ENCODE data around the gene GOLGB1.

GOLGB1 gene

GRCh38 chr3:121707531-121708273 is 41.8 kb downstream of the GOLGB1 start:
- CTCF ChIA-PET: no interaction called here

GRCh38 chr3:121705541-121705940 is 44.0 kb downstream of the GOLGB1 start:
- Histone ChIP-seq H3K27ac (ENCODE audit: extremely low read depth, low read depth, low read length) (no peak overlapping the region), H3K4me3 (ENCODE audit: low read depth, low read length) (no peak overlapping the region), H3K36me3 (ENCODE audit: control insufficient read depth in 2 of 2, insufficient read depth in 1 of 2, low read length in 2 of 2) (peaks cover 9 to 56% of the 10 kb centered on the region in 2 experiments; a peak in 2 of 3 replicates), H3K4me1 (ENCODE audit: control insufficient read depth, insufficient read depth, low read length) (no peaks in the 10 kb centered on the region), H3K9me3 (ENCODE audit: control insufficient read depth, insufficient read depth, low read depth, low read length) (no peaks in the 10 kb centered on the region)
- ChIA-PET CTCF (no interaction called here), POLR2A (interaction anchor here (0.7 kb wide), 1 partner anchor 19 kb away, joined by 3 read pairs; no protein-coding TSS in a partner anchor)
- TF ChIP-seq ELK4 (IDR thresholded peaks at IDR 0.05; ENCODE audit: borderline replicate concordance, low read depth, low read length) (no peak), ZNF202 (tag by site-specific recombination; IDR thresholded peaks at IDR 0.05; ENCODE audit: borderline replicate concordance) (no peak), ZNF341 (tag by site-specific recombination; IDR thresholded peaks at IDR 0.05; ENCODE audit: low read depth) (no peak), SETDB1 (IDR thresholded peaks at IDR 0.05; ENCODE audit: insufficient read length, low read length) (no peak), ZNF830 (tag by site-specific recombination; IDR thresholded peaks at IDR 0.05; ENCODE audit: low read depth) (no peak), PRDM6 (tag by site-specific recombination; IDR thresholded peaks at IDR 0.05) (no peak), TCF7L2 (IDR thresholded peaks at IDR 0.05; ENCODE audit: borderline replicate concordance, low read depth, low read length) (no peak), ZNF416 (tag by site-specific recombination; IDR thresholded peaks at IDR 0.05) (no peak), AEBP2 (tag by site-specific recombination; IDR thresholded peaks at IDR 0.05; ENCODE audit: borderline replicate concordance) (no peak)

More at GRCh38 chr3:121707531-121708273, 41.8 kb downstream of the GOLGB1 start:
- POLR2A ChIA-PET: interaction anchor here (0.7 kb wide), 2 partner anchors 14 to 135 kb away, joined by 3 to 4 read pairs; no protein-coding TSS in a partner anchor
- H3K27ac ChIP-seq (ENCODE audit: extremely low read depth, low read depth, low read length): no peak overlapping the region
- H3K4me3 ChIP-seq (ENCODE audit: low read depth, low read length): no peak overlapping the region
- H3K9me3 ChIP-seq (ENCODE audit: control insufficient read depth, insufficient read depth, low read depth, low read length): no peaks in the 10 kb centered on the region
- H3K36me3 ChIP-seq (ENCODE audit: control insufficient read depth in 2 of 2, insufficient read depth in 1 of 2, low read length in 2 of 2): peaks cover 9 to 45% of the 10 kb centered on the region in 2 experiments; a peak in 2 of 3 replicates
- TF ChIP-seq ZNF146 (tag by site-specific recombination; IDR thresholded peaks at IDR 0.05) (no peak), TSHZ1 (tag by site-specific recombination; IDR thresholded peaks at IDR 0.05; ENCODE audit: borderline replicate concordance) (no peak), ZNF433 (tag by site-specific recombination; IDR thresholded peaks at IDR 0.05; ENCODE audit: low read depth) (no peak), ZBTB6 (tag by site-specific recombination; IDR thresholded peaks at IDR 0.05) (0 out of 2 replicates have a peak, but pooled peaks have one; percentile 26), ZXDB (tag by site-specific recombination; IDR thresholded peaks at IDR 0.05) (peak; percentile 28; the same call in 1 of the 2 replicates), ZNF585B (tag by site-specific recombination; IDR thresholded peaks at IDR 0.05) (peak; percentile 53)
- no peaks in the 10 kb centered on the region for H3K4me1 ChIP-seq (ENCODE audit: control insufficient read depth, insufficient read depth, low read length)

Data from HEK293 (cell line).